Neural cell (in vitro differentiated cells): Measurements from ENCODE around the gene EEF1AKMT2. TPM values are rescaled to one million over a fixed set of nuclear protein-coding genes. Genes with fewer than 3 reads are reported as not detected.

ENCODE experiments used
- H2AFZ ChIP-seq: fragments of 200-600, 300-800 bp; sonication (generic), shearing (Covaris generic); 2 replicates; pipeline ENCODE4 v1.6.0; 2014; ENCODE audit warnings: low read depth, mild to moderate bottlenecking, antibody characterized with exemption, low read length, moderate library complexity
- H3F3A ChIP-seq: fragments of 200-600 bp; shearing (Covaris generic); 2 replicates; pipeline ENCODE4 v1.6.1; 2016; ENCODE audit warnings: mild to moderate bottlenecking, moderate library complexity, mixed read lengths, antibody characterized with exemption, low read length; ENCODE audit not compliant: insufficient read depth, poor library complexity, severe bottlenecking
- H3K27ac ChIP-seq: fragments of 200-600, 300-800 bp; sonication (generic), shearing (Covaris generic); 2 replicates; pipeline ENCODE4 v1.5.1; 2014; ENCODE audit warnings: mild to moderate bottlenecking, low read length, moderate library complexity
- H3K27me3 ChIP-seq: fragments of 300-800, 200-600 bp; sonication (generic), shearing (Covaris generic); 2 replicates; pipeline ENCODE4 v1.6.0; 2014; ENCODE audit warnings: mild to moderate bottlenecking, low read depth, low read length, moderate library complexity; ENCODE audit not compliant: insufficient read depth
- H3K36me3 ChIP-seq: fragments of 300-800, 200-600 bp; sonication (generic), shearing (Covaris generic); 2 replicates; pipeline ENCODE4 v1.5.1; 2014; ENCODE audit warnings: mild to moderate bottlenecking, antibody characterized with exemption, low read length, moderate library complexity; ENCODE audit not compliant: insufficient read depth
- H3K4me2 ChIP-seq: fragments of 300-800, 200-600 bp; sonication (generic), shearing (Covaris generic); 2 replicates; pipeline ENCODE4 v1.6.0; 2014; ENCODE audit warnings: mild to moderate bottlenecking, low read length
- H3K4me3 ChIP-seq: fragments of 300-800, 200-600 bp; sonication (generic), shearing (Covaris generic); 2 replicates; pipeline ENCODE4 v1.5.1; 2014; ENCODE audit warnings: mild to moderate bottlenecking, low read length, moderate library complexity
- H3K79me2 ChIP-seq: fragments of 200-600 bp; shearing (Covaris generic); replicated peaks from 2 replicates; pipeline ENCODE4 v1.6.0; 2014; ENCODE audit warnings: mild to moderate bottlenecking, low read length, moderate library complexity; ENCODE audit not compliant: insufficient read depth
- H3K9ac ChIP-seq: fragments of 300-800, 200-600 bp; sonication (generic), shearing (Covaris generic); 2 replicates; pipeline ENCODE4 v1.6.1; 2016; ENCODE audit warnings: mild to moderate bottlenecking, low read length, mixed read lengths
- H3K9me2 ChIP-seq: fragments of 200-600 bp; shearing (Covaris generic); 2 replicates; pipeline ENCODE4 v1.6.1; 2016; ENCODE audit warnings: mild to moderate bottlenecking, low read length, mixed read lengths; ENCODE audit not compliant: insufficient read depth
- H3K9me3 ChIP-seq: fragments of 200-600, 300-800 bp; sonication (generic), shearing (Covaris generic); 2 replicates; pipeline ENCODE4 v1.6.1; 2016; ENCODE audit warnings: mild to moderate bottlenecking, mixed run types, low read length, moderate library complexity, mixed read lengths
- H4K20me1 ChIP-seq: fragments of 200-600 bp; shearing (Covaris generic); 2 replicates; pipeline ENCODE4 v1.6.1; 2016; ENCODE audit warnings: mild to moderate bottlenecking, mixed run types; ENCODE audit not compliant: insufficient read depth
- CTCF ChIP-seq: fragments of 450-650 bp; IDR thresholded peaks from 2 replicates; pipeline ENCODE4 v1.5.1; 2014; ENCODE audit warnings: antibody characterized with exemption, mild to moderate bottlenecking, moderate library complexity; ENCODE audit not compliant: poor library complexity, severe bottlenecking
- EP300 ChIP-seq: fragments of 450-650 bp; conservative IDR thresholded peaks from 2 replicates; pipeline ENCODE4 v1.6.1; 2014; ENCODE audit warnings: antibody characterized with exemption, mild to moderate bottlenecking, moderate library complexity; ENCODE audit not compliant: poor library complexity, severe bottlenecking
- EZH2 ChIP-seq: fragments of 200-600, 300-800 bp; shearing (Covaris generic), sonication (generic); IDR thresholded peaks from 2 replicates; pipeline ENCODE4 v1.6.1; 2014; ENCODE audit warnings: antibody characterized with exemption, low read length, borderline replicate concordance, mild to moderate bottlenecking; ENCODE audit not compliant: insufficient read depth, poor library complexity, severe bottlenecking
- MXI1 ChIP-seq: fragments of 450-650 bp; conservative IDR thresholded peaks from 2 replicates; pipeline ENCODE4 v1.6.1; 2014; ENCODE audit warnings: antibody characterized with exemption, mild to moderate bottlenecking; ENCODE audit not compliant: poor library complexity, severe bottlenecking
- POLR2AphosphoS5 ChIP-seq: IDR thresholded peaks from 2 replicates; pipeline ENCODE4 v1.6.1; 2012
- RAD21 ChIP-seq: fragments of 450-650 bp; conservative IDR thresholded peaks from 2 replicates; pipeline ENCODE4 v1.6.1; 2014; ENCODE audit warnings: antibody characterized with exemption, mild to moderate bottlenecking, moderate library complexity
- REST ChIP-seq: IDR thresholded peaks from 2 replicates; pipeline ENCODE4 v1.6.1; 2012; ENCODE audit warnings: borderline replicate concordance
- SMC3 ChIP-seq: fragments of 450-650 bp; conservative IDR thresholded peaks from 2 replicates; pipeline ENCODE4 v1.6.1; 2014; ENCODE audit warnings: antibody characterized with exemption, mild to moderate bottlenecking, moderate library complexity; ENCODE audit not compliant: poor library complexity
- TAF1 ChIP-seq: IDR thresholded peaks from 2 replicates; pipeline ENCODE4 v1.6.1; 2012; ENCODE audit warnings: low read depth
- polyA plus RNA-seq: library from polyadenylated mRNA; depleted of rRNA; stranded (reverse); fragments of >200 nt; gene quantifications from 2 replicates; pipeline ENCODE4 v1.2.3, GENCODE V29; 2014

EEF1AKMT2 gene
- polyA plus RNA-seq, 1 donor from 2014 or later = 63.7 TPM

GRCh38 chr10:124765256-124765655, 26.4 kb downstream of the EEF1AKMT2 start:
- no peaks in the 10 kb centered on the region for H3K9me2 ChIP-seq
- no peaks in the 10 kb centered on the region for H3K36me3 ChIP-seq
- H3K4me3 ChIP-seq = no peak overlapping the region
- H3K4me2 ChIP-seq = no peak overlapping the region
- peaks cover 5% of the 10 kb centered on the region for H3K79me2 ChIP-seq
- TF ChIP-seq MXI1 (no peak), CTCF (no peak), SMC3 (no peak), RAD21 (no peak), EP300 (no peak), TAF1 (no peak), EZH2 (no peak), REST (no peak), POLR2AphosphoS5 (no peak)
- no peaks in the 10 kb centered on the region for H3K9me3 ChIP-seq
- H3K27me3 ChIP-seq = no peaks in the 10 kb centered on the region
- H2AFZ ChIP-seq = no peak overlapping the region
- H3K27ac ChIP-seq = no peak overlapping the region
- H3F3A ChIP-seq = no peaks in the 10 kb centered on the region
- H3K9ac ChIP-seq = no peak overlapping the region
- H4K20me1 ChIP-seq = no peaks in the 10 kb centered on the region

GRCh38 chr10:124763267-124763666, 28.4 kb downstream of the EEF1AKMT2 start:
- Histone ChIP-seq H3K9me2 (no peaks in the 10 kb centered on the region), H3K4me2 (no peak overlapping the region), H3K27me3 (no peaks in the 10 kb centered on the region), H3K4me3 (no peak overlapping the region), H3K79me2 (peaks cover 5% of the 10 kb centered on the region), H2AFZ (no peak overlapping the region), H3K36me3 (peaks cover 9% of the 10 kb centered on the region), H3K9me3 (no peaks in the 10 kb centered on the region), H4K20me1 (no peaks in the 10 kb centered on the region), H3K27ac (no peak overlapping the region), H3K9ac (no peak overlapping the region), H3F3A (no peaks in the 10 kb centered on the region)
- TF ChIP-seq RAD21 (no peak), EZH2 (no peak), SMC3 (no peak), MXI1 (no peak)

GRCh38 chr10:124762281-124762680, 29.4 kb downstream of the EEF1AKMT2 start:
- Histone ChIP-seq H3K4me3 (no peak overlapping the region), H3K9me2 (no peaks in the 10 kb centered on the region), H3F3A (no peaks in the 10 kb centered on the region), H3K4me2 (no peak overlapping the region), H3K79me2 (peaks cover 5% of the 10 kb centered on the region), H3K9ac (no peak overlapping the region), H2AFZ (no peak overlapping the region), H3K27ac (no peak overlapping the region), H3K36me3 (peaks cover 9% of the 10 kb centered on the region), H3K27me3 (no peaks in the 10 kb centered on the region), H3K9me3 (no peaks in the 10 kb centered on the region), H4K20me1 (no peaks in the 10 kb centered on the region)
- TF ChIP-seq SMC3 (no peak), EP300 (no peak), EZH2 (no peak), POLR2AphosphoS5 (no peak), RAD21 (no peak), REST (no peak)
